ENCODE results near the gene ZDHHC9.

GRCh38 chrX:129876771-129877305, 33.2 kb upstream of the ZDHHC9 start:
- TF ChIP-seq POLR2A (IDR thresholded peaks at IDR 0.05; ENCODE audit: low read depth, low read length) (no peak), SMC3 (IDR thresholded peaks at IDR 0.05; ENCODE audit: low read depth, low read length) (no peak), BHLHE40 (IDR thresholded peaks at IDR 0.05; ENCODE audit: low read depth, low read length) (no peak), RAD21 (IDR thresholded peaks at IDR 0.05; ENCODE audit: low read length) (no peak), RCOR1 (IDR thresholded peaks at IDR 0.05; ENCODE audit: insufficient replicate concordance, low read length) (no peak), MXI1 (IDR thresholded peaks at IDR 0.05; ENCODE audit: borderline replicate concordance, low read depth, low read length) (no peak), CEBPB (IDR thresholded peaks at IDR 0.05; ENCODE audit: low read depth, low read length) (no peak), CHD1 (IDR thresholded peaks at IDR 0.05; ENCODE audit: low read depth, low read length) (no peak), NFE2L2 (IDR thresholded peaks at IDR 0.05; ENCODE audit: low read depth, low read length) (no peak), USF2 (IDR thresholded peaks at IDR 0.05; ENCODE audit: low read depth, low read length) (no peak)
- TF ChIP-seq, protein P1, sequence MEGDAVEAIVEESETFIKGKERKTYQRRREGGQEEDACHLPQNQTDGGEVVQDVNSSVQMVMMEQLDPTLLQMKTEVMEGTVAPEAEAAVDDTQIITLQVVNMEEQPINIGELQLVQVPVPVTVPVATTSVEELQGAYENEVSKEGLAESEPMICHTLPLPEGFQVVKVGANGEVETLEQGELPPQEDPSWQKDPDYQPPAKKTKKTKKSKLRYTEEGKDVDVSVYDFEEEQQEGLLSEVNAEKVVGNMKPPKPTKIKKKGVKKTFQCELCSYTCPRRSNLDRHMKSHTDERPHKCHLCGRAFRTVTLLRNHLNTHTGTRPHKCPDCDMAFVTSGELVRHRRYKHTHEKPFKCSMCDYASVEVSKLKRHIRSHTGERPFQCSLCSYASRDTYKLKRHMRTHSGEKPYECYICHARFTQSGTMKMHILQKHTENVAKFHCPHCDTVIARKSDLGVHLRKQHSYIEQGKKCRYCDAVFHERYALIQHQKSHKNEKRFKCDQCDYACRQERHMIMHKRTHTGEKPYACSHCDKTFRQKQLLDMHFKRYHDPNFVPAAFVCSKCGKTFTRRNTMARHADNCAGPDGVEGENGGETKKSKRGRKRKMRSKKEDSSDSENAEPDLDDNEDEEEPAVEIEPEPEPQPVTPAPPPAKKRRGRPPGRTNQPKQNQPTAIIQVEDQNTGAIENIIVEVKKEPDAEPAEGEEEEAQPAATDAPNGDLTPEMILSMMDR (conservative IDR thresholded peaks at IDR 0.05; ENCODE audit: low read depth, low read length) = no peak

All from IMR-90 (cell line).